GM19035 (cell line): ENCODE measurements around the gene MCOLN3.
A peak's percentile ranks its signal among the peaks of the same experiment; 100 is the strongest.
"Not testable (repeated sequence)": the region's sequence is repeated elsewhere in the genome, so short reads cannot be mapped to it uniquely, and the experiment has no call there.

Experiments used
- ATAC-seq: cut with Tn5 transposase; IDR thresholded peaks from one replicate; pipeline ENCODE4 v1.9.1; 2021; ENCODE audit not compliant: unreplicated experiment

MCOLN3 gene

GRCh38 chr1:85049735-85050166, 1.5 kb upstream of the MCOLN3 start:
- no peak for ATAC-seq

DNA sequence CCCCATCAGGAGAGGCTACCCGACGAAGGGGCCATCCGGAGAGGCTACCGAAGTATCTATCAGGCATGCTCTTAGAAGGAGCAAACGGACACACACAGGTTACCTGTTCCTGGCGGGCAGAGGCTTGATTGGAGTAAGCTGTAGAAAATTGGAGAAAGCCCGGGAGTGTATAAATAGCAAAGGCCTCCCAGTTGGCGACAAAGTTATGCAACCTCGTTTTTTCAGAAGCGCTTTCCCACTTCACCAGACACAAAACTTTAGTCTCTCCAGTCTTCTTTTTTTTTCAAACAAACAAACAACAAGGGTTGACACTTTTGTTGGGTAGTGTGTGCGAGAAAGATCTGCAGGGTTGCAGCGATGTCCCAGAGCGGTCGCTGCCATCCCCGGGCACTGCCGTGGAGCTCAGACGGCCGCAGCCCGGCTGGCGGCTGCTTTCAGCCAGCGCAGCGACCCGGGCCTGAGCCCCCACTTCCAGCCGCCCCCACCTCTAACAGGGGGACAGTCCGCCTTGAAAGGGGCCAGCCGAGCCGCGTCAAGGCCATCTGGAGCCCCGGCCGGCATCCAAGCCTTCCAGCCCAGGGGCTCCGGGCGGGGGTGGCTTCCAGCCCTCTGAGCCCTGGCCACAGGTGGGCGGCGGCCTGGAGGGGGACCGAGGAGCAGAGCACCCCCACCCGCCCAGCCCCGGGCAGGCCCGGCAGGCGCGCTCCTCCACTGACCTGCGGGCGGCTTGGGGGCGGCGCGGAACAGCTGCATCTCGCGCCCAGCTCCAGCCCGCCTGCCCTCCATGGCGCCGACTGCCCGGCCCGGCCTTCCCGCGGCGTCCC, 616 bp downstream of the MCOLN3 start:
- peak; percentile 54 for ATAC-seq

- no peak for ATAC-seq
These were observed 1.2 kb downstream of the MCOLN3 start for GRCh38 chr1:85047144-85047471.

GRCh38 chr1:85042413-85042812, 5.9 kb downstream of the MCOLN3 start:
- ATAC-seq, result no peak

DNA sequence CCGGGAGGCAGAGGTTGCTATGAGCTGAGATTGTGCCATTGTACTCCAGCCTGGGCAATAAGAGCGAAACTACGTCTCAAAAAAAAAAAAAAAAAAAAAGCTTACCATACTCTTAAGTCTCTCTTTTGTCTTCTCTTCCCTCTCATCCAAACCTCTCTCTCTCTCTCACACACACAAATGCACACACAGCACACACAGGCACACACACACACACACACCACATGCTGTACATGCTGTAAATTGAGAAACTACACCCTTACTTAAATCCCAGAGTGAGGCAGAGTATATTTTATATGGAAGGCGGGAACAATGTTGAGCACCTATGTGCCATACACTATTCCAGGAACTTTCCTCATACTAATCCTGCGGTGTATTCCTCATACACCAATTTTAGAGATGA, 6.5 kb downstream of the MCOLN3 start:
- ATAC-seq, result no peak

DNA sequence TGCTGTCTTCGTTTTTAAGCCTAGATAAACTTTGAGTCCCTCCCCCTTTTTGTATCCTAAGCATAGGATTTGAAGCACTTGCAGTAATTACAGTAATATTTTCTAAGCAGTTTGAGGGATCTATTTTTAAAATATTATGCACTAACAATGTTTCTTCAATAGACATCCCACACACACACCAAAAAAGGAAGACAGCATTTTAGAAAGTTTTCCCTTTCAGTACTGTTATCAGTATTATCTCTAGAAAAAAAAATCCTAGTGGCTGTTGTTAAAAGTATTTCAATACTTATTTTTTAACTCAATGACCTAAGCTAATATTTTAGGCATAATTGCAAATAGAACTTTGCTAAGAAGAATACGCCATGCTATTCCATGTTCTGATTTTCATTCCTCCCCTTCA, 15.1 kb downstream of the MCOLN3 start:
- ATAC-seq, result no peak

DNA sequence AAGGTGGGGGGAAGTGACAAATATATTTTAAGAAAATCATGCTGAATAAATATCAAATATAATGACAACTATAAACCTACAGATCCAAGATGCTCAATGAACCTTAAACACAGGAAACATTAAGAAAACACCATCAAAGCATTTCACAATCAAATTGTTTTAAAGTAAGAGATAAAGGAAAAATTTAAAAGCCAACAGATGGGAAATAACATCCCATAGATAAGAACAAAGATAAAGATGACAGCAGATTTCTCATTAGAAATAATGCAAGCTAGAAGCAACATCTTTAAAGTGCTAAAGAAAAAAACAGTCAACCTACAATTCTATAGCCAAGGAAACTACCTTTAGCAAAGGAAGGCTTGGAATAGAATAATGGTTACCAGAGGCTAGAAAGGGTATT, 17.8 kb downstream of the MCOLN3 start:
- ATAC-seq, result no peak

- no peak for ATAC-seq
These were observed 20.1 kb downstream of the MCOLN3 start for GRCh38 chr1:85028151-85028550.

DNA sequence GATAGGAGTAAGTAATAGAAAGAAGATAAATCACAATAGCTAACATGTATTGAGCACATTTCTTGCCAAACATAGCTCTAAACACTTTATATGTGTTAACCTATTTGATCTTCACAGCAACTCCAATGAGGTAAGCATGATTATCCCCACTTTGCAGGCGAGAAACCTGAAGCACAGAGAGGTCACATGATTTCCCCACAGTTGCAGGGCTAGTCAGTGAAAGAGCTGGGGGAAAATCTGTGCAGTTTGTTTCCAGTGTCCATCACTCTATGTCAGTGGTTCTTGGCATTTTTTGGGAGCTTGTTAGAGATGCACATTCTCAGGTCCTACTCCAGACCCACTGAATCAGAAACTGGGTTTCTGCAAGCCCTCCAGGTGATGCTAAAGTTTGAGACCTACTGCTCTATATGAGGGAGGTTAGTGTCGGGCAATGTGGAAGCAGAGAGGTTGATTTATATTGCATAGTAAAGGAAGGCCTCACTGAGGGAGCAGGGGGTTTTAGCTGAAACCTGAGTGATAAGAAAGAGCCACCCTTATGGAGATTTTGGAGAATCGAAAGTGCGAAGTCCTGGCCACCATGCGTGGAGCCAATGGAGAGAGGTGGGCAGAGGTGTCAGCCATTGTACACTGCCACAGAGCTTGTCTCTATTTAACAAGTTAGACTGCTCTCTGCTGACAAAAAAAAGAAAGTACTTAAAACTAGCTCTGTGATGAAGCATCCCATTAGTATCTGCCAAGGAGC, 20.9 kb downstream of the MCOLN3 start:
- peak; percentile 96 for ATAC-seq

DNA sequence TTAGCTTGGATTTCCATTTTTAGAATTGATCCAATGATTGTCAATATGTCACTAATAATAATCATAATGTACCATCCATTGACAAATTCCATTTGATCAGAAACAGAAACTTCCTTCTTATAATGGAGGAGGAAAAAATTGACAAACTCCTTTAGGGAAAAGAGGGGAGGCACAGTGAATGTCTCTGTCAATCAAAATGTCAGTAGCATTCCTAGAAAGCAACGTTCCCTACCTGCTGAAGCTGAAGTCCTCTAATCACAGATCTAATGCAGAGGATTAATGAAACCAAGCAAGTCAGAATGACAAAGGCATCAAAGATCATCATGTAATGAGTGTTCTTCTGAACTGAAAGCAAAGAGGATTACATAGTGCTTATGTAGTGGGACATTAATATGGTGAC, 22.4 kb downstream of the MCOLN3 start:
- no peak for ATAC-seq

DNA sequence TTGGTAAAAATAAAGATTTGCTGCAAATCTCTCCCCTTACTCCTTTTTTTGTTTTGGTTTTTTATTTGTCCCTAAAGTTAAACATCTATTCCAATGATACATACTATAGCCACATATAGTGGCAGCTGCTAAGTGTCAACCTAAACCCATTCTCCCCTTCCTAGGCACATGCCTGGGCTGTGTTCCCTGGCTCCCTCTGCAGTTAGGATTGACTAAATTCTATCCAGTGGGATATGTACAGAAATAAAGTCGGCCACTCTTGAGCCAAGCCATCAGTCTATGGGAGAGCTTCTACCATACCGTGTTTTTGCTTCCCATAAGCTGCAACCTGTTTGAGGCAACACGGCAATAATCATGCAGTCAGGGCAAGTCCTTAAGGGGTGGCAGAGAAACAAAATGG, 23.6 kb downstream of the MCOLN3 start:
- no peak for ATAC-seq

DNA sequence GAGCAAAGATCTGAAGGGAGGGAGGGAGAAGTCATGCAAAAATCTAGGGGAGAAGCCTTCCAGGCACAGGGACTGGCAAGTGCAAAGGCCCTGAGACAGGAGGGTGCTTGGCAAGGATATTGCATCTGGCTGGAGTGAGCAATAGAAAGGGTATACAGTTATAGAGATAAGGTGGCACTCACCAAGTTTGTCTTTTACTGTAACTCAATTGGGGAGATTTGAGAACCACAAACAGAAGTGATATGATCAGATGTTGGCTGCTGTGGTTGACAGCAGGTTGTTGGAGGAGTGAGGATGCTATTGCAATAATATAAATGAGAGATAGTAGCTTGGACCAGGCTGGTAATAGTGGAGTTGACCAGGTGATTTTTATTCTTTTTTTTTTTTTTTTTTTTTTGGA, 25.6 kb downstream of the MCOLN3 start:
- ATAC-seq, result no peak

DNA sequence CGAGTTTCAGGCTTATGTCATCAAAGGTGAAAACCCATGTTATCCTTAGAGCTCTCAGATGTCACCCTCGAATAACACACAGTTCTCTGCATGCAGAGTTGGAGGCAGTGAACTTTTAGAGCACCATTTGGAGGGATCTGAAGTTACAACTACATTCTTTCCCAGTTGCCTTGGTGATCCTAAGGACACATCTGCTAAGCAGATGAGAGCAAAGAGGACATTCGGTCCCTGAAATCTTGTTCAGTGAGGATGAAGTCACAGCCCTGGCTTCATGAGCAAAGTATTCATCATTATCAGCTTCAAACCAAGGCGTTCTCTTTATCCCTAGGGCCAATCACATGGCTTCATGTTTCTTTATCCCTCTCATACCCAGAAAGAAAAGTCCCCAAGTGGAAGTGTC, 28.3 kb downstream of the MCOLN3 start:
- no peak for ATAC-seq

- ATAC-seq, result no peak
These were observed 32.5 kb downstream of the MCOLN3 start for GRCh38 chr1:85015826-85016225.

DNA sequence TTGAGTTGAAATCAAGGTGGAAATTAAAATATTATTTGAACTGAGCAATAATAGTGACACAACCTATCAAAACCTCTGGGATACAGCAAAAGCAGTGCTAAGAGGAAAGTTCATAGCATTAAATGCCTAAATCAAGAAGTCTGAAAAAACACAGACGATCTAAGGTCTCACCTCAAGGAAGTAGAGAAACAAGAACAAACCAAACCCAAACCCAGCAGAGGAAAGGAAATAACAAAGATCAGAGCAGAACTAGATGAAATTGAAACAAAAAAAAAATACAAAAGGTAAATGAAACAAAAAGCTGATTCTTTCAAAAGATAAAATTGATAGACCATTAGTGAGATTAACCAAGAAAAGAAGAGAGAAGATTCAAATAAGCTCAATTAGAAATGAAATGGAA, 42.7 kb downstream of the MCOLN3 start:
- not testable (repeated sequence) for ATAC-seq

- ATAC-seq, result no peak
These were observed 46.6 kb downstream of the MCOLN3 start for GRCh38 chr1:85001742-85002141.

DNA sequence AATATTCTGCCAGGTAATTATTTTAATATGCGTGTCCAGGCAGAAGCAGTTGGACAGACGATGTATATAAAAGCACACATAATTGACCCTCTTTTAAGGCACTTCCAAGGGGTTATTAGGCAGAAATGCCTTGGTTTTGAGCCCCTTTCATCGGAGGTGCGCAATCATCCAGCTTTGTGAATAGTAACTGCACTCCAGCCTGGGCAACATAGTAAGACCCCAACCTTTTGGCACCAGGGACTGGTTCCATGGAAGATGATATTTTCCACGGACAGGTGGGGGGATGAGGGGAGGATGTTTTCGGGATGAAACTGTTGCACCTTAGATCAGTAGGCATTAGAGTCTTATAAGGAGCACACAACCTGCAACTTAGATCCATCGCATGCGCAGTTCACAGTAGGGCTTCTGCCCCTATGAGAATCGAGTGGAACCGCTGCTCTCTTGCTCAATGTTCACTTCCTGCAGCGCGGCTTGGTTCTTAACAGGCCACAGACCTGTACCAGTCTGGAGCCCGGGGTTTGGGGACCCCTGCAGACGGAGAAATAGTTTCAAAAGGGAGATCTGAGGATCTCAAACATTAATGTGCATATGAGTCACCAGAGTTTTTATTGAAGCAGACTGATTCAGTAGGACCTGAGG, 49.5 kb downstream of the MCOLN3 start:
- no peak for ATAC-seq

GRCh38 chr1:84997667-84998600, 50.4 kb downstream of the MCOLN3 start:
- ATAC-seq, result no peak

DNA sequence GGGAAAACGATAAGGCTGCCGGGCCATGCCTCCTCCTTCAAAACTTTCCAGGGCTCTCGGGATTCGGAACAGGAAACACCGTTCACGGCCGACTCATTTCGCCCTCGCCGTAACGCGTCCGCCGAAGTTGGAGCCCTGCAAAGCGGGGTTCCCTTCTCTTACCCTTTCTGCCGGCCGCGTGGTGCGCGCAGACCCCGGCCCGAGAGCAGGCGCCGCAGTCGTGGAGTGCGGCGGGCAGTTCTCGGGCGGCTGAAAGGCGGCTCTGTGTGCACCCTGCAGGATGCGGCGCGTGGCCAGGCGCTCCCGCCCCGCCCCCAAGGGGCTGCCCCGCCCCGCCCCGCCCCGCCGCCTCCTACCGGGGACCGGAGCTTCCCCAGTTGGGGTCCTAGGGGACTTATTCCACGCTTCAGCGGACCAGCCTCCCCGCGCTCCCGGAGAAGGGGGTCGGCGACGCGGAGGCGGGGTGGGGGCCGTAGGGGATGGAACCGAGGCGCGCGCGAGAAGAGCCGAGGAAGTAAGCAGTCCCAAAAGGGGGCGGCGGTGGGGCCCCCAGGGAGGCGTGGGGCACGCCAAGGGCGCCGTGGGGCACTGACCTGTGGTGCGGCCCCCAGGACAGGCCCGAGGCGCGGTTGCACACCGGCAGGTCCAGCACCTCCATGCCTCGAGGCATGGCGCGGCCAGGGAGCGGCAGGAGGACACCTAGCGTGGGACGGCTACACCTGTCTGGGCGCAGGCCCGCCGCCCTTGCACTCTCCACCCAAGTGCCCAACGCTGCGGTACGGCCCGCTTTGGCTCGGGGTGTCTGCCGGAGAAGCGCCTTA, 51.2 kb downstream of the MCOLN3 start, which contains the start of gene MCOLN2:
TSS of gene MCOLN2 (minus strand) at position 268 of the 821 bp plus-strand sequence. CDS start at position 27, 241 bp downstream.
- ATAC-seq, result peak; percentile 55
